BLaER1 treated with 17β-estradiol and CSF1 and Interleukin-3, amounts not matched to agents 10 nM and 100 nM (cell line): ENCODE data around the gene FAM161A.
"Not testable (repeated sequence)": the region's sequence is repeated elsewhere in the genome, so short reads cannot be mapped to it uniquely, and the experiment has no call there.

Experiments used
- H3K27ac ChIP-seq, 11 experiments: shearing (Covaris generic); formaldehyde crosslinking; 2 replicates each; pipeline ENCODE4 v1.8.1; 2022
- H3K27me3 ChIP-seq, 11 experiments: shearing (Covaris generic); formaldehyde crosslinking; 2 replicates each; pipeline ENCODE4 v1.8.1; 2022
- H3K36me3 ChIP-seq, 11 experiments: shearing (Covaris generic); formaldehyde crosslinking; 2 replicates each; pipeline ENCODE4 v1.8.1; 2022
- H3K4me1 ChIP-seq, 10 experiments: shearing (Covaris generic); formaldehyde crosslinking; 2 replicates each; pipeline ENCODE4 v1.8.1; 2022
- H3K4me2 ChIP-seq, 11 experiments: shearing (Covaris generic); formaldehyde crosslinking; 2 replicates each; pipeline ENCODE4 v1.8.1; 2022
- H3K4me3 ChIP-seq, 10 experiments: shearing (Covaris generic); formaldehyde crosslinking; 2 replicates each; pipeline ENCODE4 v1.8.1; 2022
- H3K9ac ChIP-seq, 11 experiments: shearing (Covaris generic); formaldehyde crosslinking; 2 replicates each; pipeline ENCODE4 v1.8.1; 2022
- H3K9me3 ChIP-seq, 11 experiments: shearing (Covaris generic); formaldehyde crosslinking; replicated peaks in 1 of 11; 2 replicates each; pipeline ENCODE4 v1.8.1; 2022
- H4K20me1 ChIP-seq, 11 experiments: shearing (Covaris generic); formaldehyde crosslinking; 2 replicates each; pipeline ENCODE4 v1.8.1; 2022
- Cebpa-rat ChIP-seq, 11 experiments: shearing (Covaris generic); IDR thresholded peaks; 2 replicates each; pipeline ENCODE4 v1.8.1; 2022

FAM161A gene, protein sequence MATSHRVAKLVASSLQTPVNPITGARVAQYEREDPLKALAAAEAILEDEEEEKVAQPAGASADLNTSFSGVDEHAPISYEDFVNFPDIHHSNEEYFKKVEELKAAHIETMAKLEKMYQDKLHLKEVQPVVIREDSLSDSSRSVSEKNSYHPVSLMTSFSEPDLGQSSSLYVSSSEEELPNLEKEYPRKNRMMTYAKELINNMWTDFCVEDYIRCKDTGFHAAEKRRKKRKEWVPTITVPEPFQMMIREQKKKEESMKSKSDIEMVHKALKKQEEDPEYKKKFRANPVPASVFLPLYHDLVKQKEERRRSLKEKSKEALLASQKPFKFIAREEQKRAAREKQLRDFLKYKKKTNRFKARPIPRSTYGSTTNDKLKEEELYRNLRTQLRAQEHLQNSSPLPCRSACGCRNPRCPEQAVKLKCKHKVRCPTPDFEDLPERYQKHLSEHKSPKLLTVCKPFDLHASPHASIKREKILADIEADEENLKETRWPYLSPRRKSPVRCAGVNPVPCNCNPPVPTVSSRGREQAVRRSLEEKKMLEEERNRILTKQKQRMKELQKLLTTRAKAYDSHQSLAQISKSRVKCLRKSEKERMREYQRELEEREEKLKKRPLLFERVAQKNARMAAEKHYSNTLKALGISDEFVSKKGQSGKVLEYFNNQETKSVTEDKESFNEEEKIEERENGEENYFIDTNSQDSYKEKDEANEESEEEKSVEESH

DNA sequence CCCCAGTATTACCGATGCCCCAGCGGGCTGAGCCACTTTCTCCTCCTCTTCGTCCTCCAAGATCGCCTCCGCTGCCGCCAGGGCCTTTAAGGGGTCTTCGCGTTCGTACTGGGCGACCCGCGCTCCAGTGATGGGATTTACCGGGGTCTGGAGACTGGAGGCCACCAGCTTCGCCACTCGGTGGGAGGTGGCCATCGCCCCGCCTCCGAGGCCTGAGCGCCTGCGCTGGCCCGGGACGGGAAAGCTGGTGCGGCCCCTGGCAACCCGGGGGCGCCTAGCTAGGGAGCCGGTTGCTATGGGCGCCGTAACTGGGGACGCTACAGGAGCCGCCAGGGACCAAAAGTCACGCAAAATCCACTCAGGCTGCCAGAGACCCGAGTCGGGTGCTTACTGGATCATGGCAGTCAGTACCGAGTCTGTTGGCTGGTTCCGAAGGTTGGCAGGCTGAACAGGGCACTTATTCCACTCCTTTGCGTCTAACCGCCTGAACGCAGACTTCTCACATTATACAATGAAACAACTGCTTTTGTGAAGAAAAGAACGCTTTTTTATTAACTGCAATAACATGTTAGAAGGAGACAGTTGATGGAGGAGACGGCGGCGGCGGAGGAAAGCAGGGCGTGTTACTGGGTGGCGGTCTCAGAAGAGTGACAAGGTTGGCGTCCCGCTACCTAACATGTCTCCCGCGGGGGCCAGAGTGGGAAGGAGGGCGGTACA, at the start of gene FAM161A:
Gene FAM161A, minus strand, starts transcription at position 214 of the 717 bp plus-strand sequence. Its CDS starts 19 bp downstream, at position 195.
- Histone ChIP-seq H3K27me3 (no peaks in the 10 kb centered on the region), H3K27ac (peak within 1 kb of the TSS in 9 of 11 experiments; percentile 46 to 70 (median 64); a peak in 18 of 22 replicates), H3K4me3 (peak within 1 kb of the TSS; percentile 71 to 87 (median 76)), H3K4me1 (peaks cover 5 to 17% (median 15%) of the 10 kb centered on the region in 10 experiments), H3K36me3 (0 out of 22 replicates have a peak, but pooled peaks cover 0 to 4% (median 0%) of the 10 kb centered on the region in 11 experiments), H3K9ac (peak within 1 kb of the TSS; percentile 56 to 81 (median 76)), H4K20me1 (no peaks in the 10 kb centered on the region), H3K4me2 (peak within 1 kb of the TSS; percentile 79 to 97 (median 89)), H3K9me3 (no peaks in the 10 kb centered on the region)
- no peak for TF ChIP-seq Cebpa-rat (IDR thresholded peaks at IDR 0.05)

DNA sequence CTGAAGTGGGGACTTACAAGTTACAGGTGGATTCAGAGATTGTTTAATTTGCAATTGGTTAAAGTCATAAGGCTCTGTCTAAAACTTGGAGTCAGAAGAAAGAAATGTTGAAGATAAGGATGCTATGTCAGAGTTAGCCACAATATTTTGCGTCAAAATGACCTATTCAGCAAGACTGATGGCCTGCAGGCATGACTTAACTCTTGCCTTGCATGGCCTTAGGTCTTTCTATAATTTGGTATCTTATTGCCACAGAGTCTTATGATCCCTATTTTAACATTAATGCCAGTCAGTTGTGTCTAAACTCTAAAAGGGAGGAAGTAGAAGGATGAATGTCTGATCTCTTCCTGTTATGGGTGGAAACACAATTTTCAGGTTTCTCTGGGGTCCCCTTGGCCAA, 46.4 kb upstream of the FAM161A start:
- Histone ChIP-seq H3K36me3 (no peaks in the 10 kb centered on the region), H3K27ac (no peak overlapping the region), H3K27me3 (no peaks in the 10 kb centered on the region), H3K4me3 (no peak overlapping the region), H3K9ac (no peak overlapping the region), H3K4me2 (no peak overlapping the region), H4K20me1 (no peaks in the 10 kb centered on the region), H3K9me3 (no peaks in the 10 kb centered on the region), H3K4me1 (peaks cover 0 to 6% (median 2%) of the 10 kb centered on the region in 10 experiments; a peak in 7 of 20 replicates)
- no peak for TF ChIP-seq Cebpa-rat (IDR thresholded peaks at IDR 0.05)

DNA sequence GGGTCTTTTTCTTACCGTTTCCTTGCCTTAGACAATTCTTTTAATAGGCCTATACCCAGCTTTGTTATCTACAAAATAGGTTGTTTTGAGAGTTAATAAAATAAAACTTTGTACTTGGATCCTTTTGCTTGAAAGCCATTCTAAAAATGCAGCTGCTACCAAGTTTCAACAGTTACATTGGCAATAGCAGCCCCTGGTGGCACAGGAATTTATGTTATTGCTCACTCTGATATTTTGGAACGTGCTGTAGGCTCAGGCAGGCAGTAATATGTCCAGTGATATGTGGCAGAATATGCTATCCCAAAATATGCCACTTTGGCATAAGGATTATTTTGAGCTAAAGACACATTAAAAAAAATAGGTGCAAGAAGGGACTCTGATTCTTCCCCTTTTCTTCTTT, 45.0 kb upstream of the FAM161A start:
- Histone ChIP-seq H3K36me3 (no peaks in the 10 kb centered on the region), H3K4me2 (no peak overlapping the region), H3K4me1 (no peaks in the 10 kb centered on the region), H3K9ac (no peak overlapping the region), H4K20me1 (no peaks in the 10 kb centered on the region), H3K4me3 (no peak overlapping the region), H3K9me3 (no peaks in the 10 kb centered on the region), H3K27ac (no peak overlapping the region), H3K27me3 (no peaks in the 10 kb centered on the region)
- TF ChIP-seq Cebpa-rat (IDR thresholded peaks at IDR 0.05), result no peak

DNA sequence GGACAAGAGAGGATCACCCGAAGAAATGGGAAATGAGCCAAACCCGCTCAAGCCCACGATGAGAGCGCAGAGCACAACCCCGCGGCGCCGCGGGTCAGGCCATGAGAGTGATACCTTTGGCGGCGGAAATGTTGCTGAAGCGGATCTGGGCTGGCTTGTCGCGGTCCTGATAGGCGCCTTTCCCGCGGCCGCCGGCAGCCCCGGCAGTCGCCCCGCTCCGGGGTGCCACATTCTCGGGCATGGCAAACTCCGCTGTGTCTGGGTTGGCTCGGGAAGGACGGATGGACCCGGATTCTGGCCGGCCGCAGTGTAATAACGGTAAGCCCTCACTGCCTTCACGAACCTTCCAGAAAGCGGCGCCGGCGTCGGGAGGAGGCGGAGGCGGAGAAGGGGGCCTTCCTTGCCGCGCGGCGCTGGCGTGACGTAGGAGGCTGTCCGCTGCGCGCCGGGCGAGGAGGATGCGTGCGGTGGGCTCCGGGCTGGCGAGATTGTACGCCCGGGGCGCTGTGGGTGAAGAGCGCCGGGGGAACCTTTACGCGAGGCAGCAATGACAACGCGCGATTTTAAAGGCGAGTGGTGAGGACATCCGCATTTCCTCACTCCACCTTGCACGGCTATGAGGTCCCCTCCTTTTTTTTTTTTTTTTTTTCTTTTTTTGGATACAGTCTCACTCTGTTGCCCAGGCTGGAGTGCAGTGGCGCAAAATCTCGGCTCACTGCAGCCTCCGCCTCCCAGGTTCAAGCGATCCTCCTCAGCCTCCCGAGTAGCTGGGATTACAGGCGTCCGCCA, 34.6 kb upstream of the FAM161A start, which contains the start of gene CCT4:
Gene CCT4, minus strand, starts transcription at position 390 of the 789 bp plus-strand sequence. Its CDS starts 149 bp downstream, at position 241.
- Histone ChIP-seq H4K20me1 (peaks cover 36 to 47% (median 43%) of the 10 kb centered on the region in 11 experiments; a peak in 21 of 22 replicates), H3K27me3 (no peaks in the 10 kb centered on the region), H3K9ac (peak within 1 kb of the TSS; percentile 89 to 96 (median 94)), H3K36me3 (peaks cover 30 to 40% (median 38%) of the 10 kb centered on the region in 11 experiments), H3K27ac (peak within 1 kb of the TSS; percentile 89 to 97 (median 92)), H3K9me3 (no peaks in the 10 kb centered on the region), H3K4me3 (peak within 1 kb of the TSS; percentile 79 to 98 (median 90)), H3K4me2 (peak within 1 kb of the TSS; percentile 82 to 99 (median 91)), H3K4me1 (peaks cover 20 to 36% (median 24%) of the 10 kb centered on the region in 10 experiments)
- TF ChIP-seq Cebpa-rat (IDR thresholded peaks at IDR 0.05), result no peak

DNA sequence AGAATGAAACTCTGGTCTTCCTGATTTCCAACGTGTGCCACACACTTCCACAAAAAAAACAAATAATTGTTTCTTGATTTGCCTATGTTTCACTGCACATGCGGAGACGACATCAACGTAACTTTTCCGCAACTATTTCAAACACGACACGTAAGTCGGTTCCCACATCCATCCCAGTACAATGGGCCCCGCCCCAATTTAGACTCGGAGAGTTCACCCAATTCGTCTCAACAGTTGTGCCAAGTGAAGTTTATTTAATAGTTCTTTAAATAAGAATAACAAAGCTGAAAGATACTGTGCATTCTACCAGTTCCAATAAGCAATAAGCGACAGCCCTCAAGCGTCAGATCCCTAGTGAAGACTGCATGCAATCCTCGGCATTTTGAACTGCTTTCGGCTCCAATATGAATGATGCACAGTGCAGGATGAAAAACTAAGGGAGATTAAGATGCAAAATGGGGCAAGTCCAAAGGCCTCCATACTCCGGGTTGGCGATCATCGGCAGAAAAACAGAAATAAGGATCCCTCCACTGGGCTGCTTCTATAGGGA, 33.9 kb upstream of the FAM161A start:
- peaks cover 20 to 36% (median 24%) of the 10 kb centered on the region in 10 experiments for H3K4me1 ChIP-seq
- H3K9me3 ChIP-seq, result no peaks in the 10 kb centered on the region
- H3K9ac ChIP-seq, result peak overlapping the region; percentile 89 to 96 (median 94)
- H3K27me3 ChIP-seq, result no peaks in the 10 kb centered on the region
- TF ChIP-seq Cebpa-rat (IDR thresholded peaks at IDR 0.05), result no peak
- peaks cover 37 to 47% (median 44%) of the 10 kb centered on the region in 11 experiments for H3K36me3 ChIP-seq
- H3K4me2 ChIP-seq, result peak overlapping the region; percentile 82 to 99 (median 91)
- H3K27ac ChIP-seq, result peak overlapping the region; percentile 89 to 97 (median 92)
- peak overlapping the region; percentile 79 to 98 (median 90) for H3K4me3 ChIP-seq
- H4K20me1 ChIP-seq, result peaks cover 42 to 54% (median 50%) of the 10 kb centered on the region in 11 experiments; a peak in 21 of 22 replicates

DNA sequence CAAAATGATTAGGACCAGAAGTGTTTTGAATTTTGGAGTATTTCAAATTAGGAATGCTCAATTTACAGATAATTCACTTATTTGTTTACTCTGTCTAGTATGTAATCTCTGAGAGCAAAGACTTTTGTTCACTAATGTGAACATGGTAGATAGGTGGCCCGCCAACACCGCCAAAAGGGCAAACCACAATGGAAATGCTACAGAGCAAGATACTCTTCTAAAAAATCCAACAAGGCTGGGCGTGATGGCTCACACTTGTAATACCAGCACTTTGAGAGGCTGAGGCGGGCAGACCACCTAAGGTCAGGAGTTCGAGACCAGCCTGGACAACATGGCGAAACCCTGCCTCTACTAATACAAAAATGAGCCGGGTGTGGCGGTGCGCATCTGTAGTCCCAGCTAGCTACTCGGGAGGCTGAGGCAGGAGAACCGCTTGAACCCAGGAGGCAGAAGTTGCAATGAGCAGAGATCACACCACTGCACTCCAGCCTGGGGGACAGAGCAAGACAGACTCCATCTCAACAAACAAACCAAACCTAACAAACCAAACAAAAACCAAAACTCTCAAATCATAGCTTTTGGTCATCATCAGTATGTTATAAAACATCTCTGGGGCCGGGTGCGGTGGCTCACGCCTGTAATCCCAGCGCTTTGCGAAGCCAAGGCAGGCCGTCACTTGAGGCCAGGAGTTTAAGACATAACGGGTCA, 32.2 kb upstream of the FAM161A start:
- Histone ChIP-seq H3K9me3 (no peaks in the 10 kb centered on the region), H3K27ac (no peak overlapping the region), H3K4me2 (peak overlapping the region; percentile 82 to 99 (median 91)), H3K9ac (peak overlapping the region in 10 of 11 experiments; percentile 89 to 96 (median 94); a peak in 13 of 22 replicates), H3K4me1 (peaks cover 20 to 36% (median 24%) of the 10 kb centered on the region in 10 experiments), H3K4me3 (peak overlapping the region; percentile 79 to 98 (median 90); a peak in 14 of 20 replicates), H3K27me3 (no peaks in the 10 kb centered on the region), H4K20me1 (peaks cover 47 to 69% (median 58%) of the 10 kb centered on the region in 11 experiments; a peak in 21 of 22 replicates), H3K36me3 (peaks cover 53 to 63% (median 61%) of the 10 kb centered on the region in 11 experiments)
- no peak for TF ChIP-seq Cebpa-rat (IDR thresholded peaks at IDR 0.05)

DNA sequence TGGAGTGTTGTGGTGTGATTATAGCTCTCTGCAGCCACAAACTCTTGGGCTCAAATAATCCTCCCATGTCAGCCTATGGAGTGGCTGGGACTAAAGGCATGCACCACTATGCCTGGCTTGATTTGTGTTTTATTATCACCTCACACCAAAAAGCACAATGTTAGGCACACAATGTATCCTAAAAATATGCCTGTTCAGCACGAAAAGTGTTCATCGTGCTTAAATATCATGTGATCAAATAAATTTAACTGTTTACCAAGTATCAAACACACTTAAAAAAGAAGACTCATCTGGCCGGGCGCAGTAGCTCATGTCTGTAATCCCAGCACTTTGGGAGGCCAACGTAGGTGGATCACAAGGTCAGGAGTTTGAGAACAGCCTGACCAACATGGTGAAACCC, 29.0 kb upstream of the FAM161A start:
- no peak overlapping the region for H3K4me2 ChIP-seq
- no peak overlapping the region for H3K9ac ChIP-seq
- H3K27ac ChIP-seq, result no peak overlapping the region
- no peak overlapping the region for H3K4me3 ChIP-seq
- H3K9me3 ChIP-seq, result no peaks in the 10 kb centered on the region
- no peak for TF ChIP-seq Cebpa-rat (IDR thresholded peaks at IDR 0.05)
- peaks cover 66 to 98% (median 86%) of the 10 kb centered on the region in 11 experiments; a peak in 21 of 22 replicates for H4K20me1 ChIP-seq
- H3K27me3 ChIP-seq, result no peaks in the 10 kb centered on the region
- peaks cover 14 to 19% (median 15%) of the 10 kb centered on the region in 10 experiments for H3K4me1 ChIP-seq
- peaks cover 85 to 95% (median 93%) of the 10 kb centered on the region in 11 experiments for H3K36me3 ChIP-seq

DNA sequence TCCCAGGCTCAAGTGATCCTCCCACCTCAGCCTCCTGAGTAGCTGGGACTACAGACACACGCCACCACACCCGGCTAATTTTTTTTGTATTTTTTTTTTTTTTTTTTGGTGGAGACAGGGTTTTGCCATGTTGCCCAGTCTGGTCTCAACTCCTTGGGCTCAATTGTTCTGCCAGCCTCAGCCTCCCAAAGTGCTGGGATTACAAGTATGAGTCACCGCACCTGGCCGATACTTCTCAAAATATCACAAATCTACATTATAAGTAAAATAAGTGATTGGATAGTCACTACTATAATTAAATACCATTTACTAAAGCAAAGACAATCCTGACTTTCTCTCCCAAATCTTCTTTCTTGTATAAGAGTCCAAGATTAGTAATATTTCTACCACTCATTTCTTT, 25.5 kb upstream of the FAM161A start:
- Histone ChIP-seq H3K36me3 (peaks cover 98 to 100% (median 100%) of the 10 kb centered on the region in 11 experiments), H4K20me1 (peaks cover 46 to 98% (median 79%) of the 10 kb centered on the region in 11 experiments; a peak in 21 of 22 replicates)
- H3K9ac ChIP-seq, H3K4me1 ChIP-seq, H3K4me2 ChIP-seq, H3K9me3 ChIP-seq, H3K27me3 ChIP-seq, H3K27ac ChIP-seq, H3K4me3 ChIP-seq: not testable (repeated sequence)
